ENCODE measurements around the gene MXI1.
A peak's percentile ranks its signal among the peaks of the same experiment; 100 is the strongest.

MXI1 gene

GRCh38 chr10:110216942-110217661 lies 9.7 kb downstream of the MXI1 start:
- no peak for DNase-seq (ENCODE audit: extremely low read depth, low read depth)
- TF ChIP-seq CTCF (IDR thresholded peaks at IDR 0.05; ENCODE audit: low read depth, low read length), result no peak

- no peak for TF ChIP-seq CTCF (IDR thresholded peaks at IDR 0.05; ENCODE audit: low read depth, low read length)
- DNase-seq (ENCODE audit: extremely low read depth, low read depth), result no peak
These were observed 10.2 kb downstream of the MXI1 start for GRCh38 chr10:110217662-110218008.

GRCh38 chr10:110218632-110219031 lies 11.2 kb downstream of the MXI1 start:
- no peak for DNase-seq (ENCODE audit: extremely low read depth, low read depth)
- no peak for TF ChIP-seq CTCF (IDR thresholded peaks at IDR 0.05; ENCODE audit: low read depth, low read length)

- no peak for DNase-seq (ENCODE audit: extremely low read depth, low read depth)
- TF ChIP-seq CTCF (IDR thresholded peaks at IDR 0.05; ENCODE audit: low read depth, low read length), result no peak
These were observed 12.5 kb downstream of the MXI1 start for GRCh38 chr10:110219884-110220283.

- DNase-seq (ENCODE audit: extremely low read depth, low read depth), result no peak
- TF ChIP-seq CTCF (IDR thresholded peaks at IDR 0.05; ENCODE audit: low read depth, low read length), result no peak
These were observed 13.0 kb downstream of the MXI1 start for GRCh38 chr10:110220398-110220797.

GRCh38 chr10:110221044-110221720 lies 13.8 kb downstream of the MXI1 start:
- TF ChIP-seq CTCF (IDR thresholded peaks at IDR 0.05; ENCODE audit: low read depth, low read length), result no peak
- DNase-seq (ENCODE audit: extremely low read depth, low read depth), result no peak

- peak; percentile 75 for DNase-seq (ENCODE audit: extremely low read depth, low read depth)
These were observed 14.4 kb downstream of the MXI1 start for GRCh38 chr10:110221721-110222261.

More at GRCh38 chr10:110221721-110222261, 14.4 kb downstream of the MXI1 start:
- TF ChIP-seq CTCF (IDR thresholded peaks at IDR 0.05; ENCODE audit: low read depth, low read length), result peak; percentile 38

All from AG09319 (cell line).